Gastrocnemius medialis (tissue), 4 donors: ENCODE results near the gene USP17L22.
"Not testable (repeated sequence)": the region's sequence is repeated elsewhere in the genome, so short reads cannot be mapped to it uniquely, and the experiment has no call there.

Source experiments
- CTCF ChIP-seq, 5 experiments: fragments of 450-650 bp in 3 of 5; fragments of 200-600 bp in 2 of 5; sonication (generic) in 2 of 5; IDR thresholded peaks in 4 of 5; conservative IDR thresholded peaks in 1 of 5; 1 replicate in 4 of 5; 2 replicates in 1 of 5; pipeline ENCODE4 v1.5.1; 2016 to 2019; ENCODE audit warnings: antibody characterized with exemption in 5 of 5, mild to moderate bottlenecking in 3 of 5, moderate library complexity in 3 of 5
- POLR2A ChIP-seq, 2 donors: fragments of 450-650 bp; IDR thresholded peaks; one replicate each; pipeline ENCODE4 v1.6.1; 2017; ENCODE audit warnings: antibody characterized with exemption in 2 of 2, mild to moderate bottlenecking in 2 of 2, moderate library complexity in 2 of 2

- TF ChIP-seq CTCF (IDR thresholded peaks at IDR 0.05 in 4 of 5, conservative IDR thresholded peaks at IDR 0.05 in 1 of 5); POLR2A (IDR thresholded peaks at IDR 0.05): not testable (repeated sequence)
Measured at GRCh38 chr4:9247953-9248680, 19.3 kb upstream of the USP17L22 start, which contains the start of gene USP17L18.
